PC-3 (cell line): ENCODE data around the gene DAND5. TPM values are rescaled to one million over a fixed set of nuclear protein-coding genes. Genes with fewer than 3 reads are reported as not detected.
A peak's percentile ranks its signal among the peaks of the same experiment; 100 is the strongest.

ENCODE experiments used
- ATAC-seq: fragments of 200-7000 bp; cut with Tn5 transposase; 2 replicates; pipeline ENCODE4 v1.9.1; 2020; ENCODE audit warnings: mild to moderate bottlenecking, moderate library complexity
- BruUV-seq: library from RNA; stranded (reverse); fragments of 400-500 nt; replicated peaks from 2 replicates; lab custom pipeline; 2021; lab: Mats Ljungman, UMichigan
- CTCF ChIA-PET: fragments of 300-600 bp; sonication (Branson Sonifier 250); formaldehyde crosslinking; loops from one replicate; lab custom pipeline; 2022; ENCODE audit warnings: antibody characterized with exemption; lab: Charles Lee
- POLR2A ChIA-PET: fragments of 300-600 bp; sonication (Branson Sonifier 250); formaldehyde crosslinking; loops from one replicate; lab custom pipeline; 2022; ENCODE audit warnings: antibody characterized with exemption; ENCODE audit not compliant: unreplicated experiment; lab: Charles Lee
- DNase-seq: peaks from one replicate; pipeline ENCODE4 v3.0.0-alpha.2; 2015
- H2AFZ ChIP-seq: fragments of 300-600 bp; sonication (generic); 2 replicates; pipeline ENCODE4 v1.6.0; 2016; ENCODE audit warnings: antibody characterized with exemption, low read length
- H3F3A ChIP-seq: fragments of 300-600 bp; sonication (generic); one replicate; pipeline ENCODE4 v1.6.0; 2017; ENCODE audit warnings: antibody characterized with exemption, low read length, control low read depth, mild to moderate bottlenecking; ENCODE audit not compliant: unreplicated experiment
- H3K27ac ChIP-seq: fragments of 300-600 bp; sonication (generic); 2 replicates; pipeline ENCODE4 v1.5.1; 2016; ENCODE audit warnings: mild to moderate bottlenecking, low read length
- H3K27me3 ChIP-seq: fragments of 300-600 bp; sonication (generic); 2 replicates; pipeline ENCODE4 v1.6.1; 2016; ENCODE audit warnings: low read length, mixed read lengths
- H3K36me3 ChIP-seq: fragments of 300-600 bp; sonication (generic); 2 replicates; pipeline ENCODE4 v1.6.1; 2016; ENCODE audit warnings: low read depth, mixed run types, low read length, mixed read lengths
- H3K4me1 ChIP-seq: fragments of 300-600 bp; sonication (generic); 2 replicates; pipeline ENCODE4 v1.5.1; 2016; ENCODE audit warnings: low read length; ENCODE audit not compliant: insufficient read depth
- H3K4me2 ChIP-seq: fragments of 300-600 bp; sonication (generic); 2 replicates; pipeline ENCODE4 v1.6.0; 2016; ENCODE audit warnings: low read length
- H3K4me3 ChIP-seq: fragments of 300-600 bp; sonication (generic); 2 replicates; pipeline ENCODE4 v1.5.1; 2016; ENCODE audit warnings: mild to moderate bottlenecking, low read length, mixed read lengths
- H3K79me2 ChIP-seq: fragments of 300-600 bp; sonication (generic); 2 replicates; pipeline ENCODE4 v1.6.1; 2017; ENCODE audit warnings: low read length, mixed read lengths
- H3K9ac ChIP-seq: fragments of 300-600 bp; sonication (generic); 2 replicates; pipeline ENCODE4 v1.6.0; 2016; ENCODE audit warnings: mild to moderate bottlenecking, low read length
- H3K9me2 ChIP-seq: fragments of 300-600 bp; sonication (generic); replicated peaks from 2 replicates; pipeline ENCODE4 v1.6.1; 2016; ENCODE audit warnings: mixed run types, low read length, mixed read lengths
- H3K9me3 ChIP-seq: fragments of 300-600 bp; sonication (generic); 2 replicates; pipeline ENCODE4 v1.6.1; 2016; ENCODE audit warnings: low read length, mixed read lengths
- H4K20me1 ChIP-seq: fragments of 300-600 bp; sonication (generic); 2 replicates; pipeline ENCODE4 v1.6.1; 2016; ENCODE audit warnings: low read length, mixed read lengths
- EZH2 ChIP-seq: fragments of 300-600 bp; sonication (generic); IDR thresholded peaks from one replicate; pipeline ENCODE4 v1.6.1; 2017; ENCODE audit warnings: antibody characterized with exemption, mild to moderate bottlenecking, low read length; ENCODE audit not compliant: unreplicated experiment
- EZH2phosphoT487 ChIP-seq: fragments of 300-600 bp; sonication (generic); IDR thresholded peaks from 2 replicates; pipeline ENCODE4 v1.6.1; 2018; ENCODE audit warnings: mild to moderate bottlenecking, antibody characterized with exemption, low read length, borderline replicate concordance
- intact Hi-C: fragments of 100-400 bp; cut with micrococcal nuclease; formaldehyde crosslinking; loops from 2 replicates; pipeline ENCODE4 v1.9.0; 2023
- total RNA-seq: library from RNA; depleted of rRNA; stranded (reverse); fragments of >200 nt; gene quantifications from 2 replicates; pipeline ENCODE4 v1.2.3, GENCODE V29; 2014
- TF ChIP-seq, protein P1 (sequence below): fragments of 300-600 bp; sonication (generic); conservative IDR thresholded peaks from 2 replicates; pipeline ENCODE4 v1.5.1; 2017; ENCODE audit warnings: antibody characterized with exemption, low read depth, mild to moderate bottlenecking, low read length

The DAND5 gene
- total RNA-seq, 1 experiment from 2014 or later = 0.55 TPM

DNA sequence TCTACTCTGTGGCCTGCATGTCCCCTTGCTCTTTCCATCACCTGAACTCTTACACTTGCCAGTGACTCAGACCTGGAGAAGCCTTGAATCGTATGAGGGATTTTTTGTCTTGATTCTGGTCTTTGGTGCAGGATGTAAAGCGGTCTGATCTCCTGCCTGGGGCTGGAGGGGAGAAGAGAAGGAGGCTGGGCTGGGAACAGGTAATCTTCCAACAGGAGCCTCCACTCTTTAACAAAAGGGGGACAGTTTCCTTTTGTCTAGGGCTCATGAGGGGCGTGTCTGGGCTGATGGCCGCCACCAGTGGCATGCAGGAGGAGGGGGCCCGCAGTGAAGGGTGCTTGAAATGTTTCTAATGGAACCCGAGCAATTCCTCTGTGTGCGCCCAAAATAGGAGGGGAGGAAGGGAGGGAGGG, 50.6 kb downstream of the DAND5 start:
- no peak overlapping the region for H3K9ac ChIP-seq
- H3F3A ChIP-seq = peaks cover 5% of the 10 kb centered on the region
- TF ChIP-seq EZH2 = no peak
- DNase-seq (peak; percentile 51), ATAC-seq (no peak)
- H3K36me3 ChIP-seq = no peaks in the 10 kb centered on the region
- CTCF ChIA-PET = no interaction called here
- POLR2A ChIA-PET = no interaction called here
- intact Hi-C loops = no loop called here
- no peaks in the 10 kb centered on the region for H3K9me3 ChIP-seq
- H3K9me2 ChIP-seq = no peaks in the 10 kb centered on the region
- peak overlapping the region; percentile 12; the same call in 1 of the 2 replicates for H3K4me2 ChIP-seq
- BruUV-seq = no TSS peak
- no peak overlapping the region for H3K27ac ChIP-seq
- H3K4me1 ChIP-seq = peaks cover 67% of the 10 kb centered on the region
- peaks cover 93% of the 10 kb centered on the region for H3K79me2 ChIP-seq
- no peaks in the 10 kb centered on the region for H3K27me3 ChIP-seq
- H3K4me3 ChIP-seq = no peak overlapping the region
- H4K20me1 ChIP-seq = no peaks in the 10 kb centered on the region
- H2AFZ ChIP-seq = no peak overlapping the region

DNA sequence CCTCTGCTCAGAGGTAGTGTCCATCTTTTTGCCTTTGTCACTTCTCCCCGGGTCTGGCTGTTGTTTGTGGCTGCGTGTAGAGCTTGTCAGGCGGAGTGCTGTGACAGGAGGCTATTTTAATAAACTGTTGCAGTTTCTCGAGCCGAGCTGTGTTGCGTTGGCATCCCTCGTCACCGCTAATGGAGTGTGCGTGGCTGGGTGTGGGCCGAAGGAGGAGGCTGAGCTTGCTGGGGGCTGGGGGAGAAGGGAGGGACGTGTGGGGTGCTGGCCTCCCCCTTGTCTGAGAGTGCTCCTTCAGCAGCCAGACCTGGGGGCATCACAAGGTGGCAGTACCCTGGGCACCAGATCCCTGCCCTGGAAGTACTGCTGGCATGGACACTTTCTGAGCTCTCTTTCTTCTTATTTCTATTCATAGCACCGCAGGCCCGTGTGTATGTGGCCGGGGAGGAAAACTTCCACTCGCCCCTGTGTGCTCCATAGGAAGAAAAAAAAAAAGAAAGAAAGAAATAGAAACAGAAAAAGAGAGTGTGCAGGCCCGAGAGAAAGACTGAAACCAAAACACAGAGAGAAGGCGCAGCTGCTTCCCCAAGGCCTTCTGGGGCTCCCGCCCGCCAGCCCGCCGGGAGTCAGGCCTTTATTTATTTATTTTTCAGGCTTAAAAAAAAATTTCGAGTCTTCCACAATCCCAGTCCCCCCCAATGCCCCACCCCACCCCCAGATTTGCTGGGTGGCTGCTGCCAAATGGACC, 52.9 kb downstream of the DAND5 start:
- TSS peak; percentile 50 for BruUV-seq

DNA sequence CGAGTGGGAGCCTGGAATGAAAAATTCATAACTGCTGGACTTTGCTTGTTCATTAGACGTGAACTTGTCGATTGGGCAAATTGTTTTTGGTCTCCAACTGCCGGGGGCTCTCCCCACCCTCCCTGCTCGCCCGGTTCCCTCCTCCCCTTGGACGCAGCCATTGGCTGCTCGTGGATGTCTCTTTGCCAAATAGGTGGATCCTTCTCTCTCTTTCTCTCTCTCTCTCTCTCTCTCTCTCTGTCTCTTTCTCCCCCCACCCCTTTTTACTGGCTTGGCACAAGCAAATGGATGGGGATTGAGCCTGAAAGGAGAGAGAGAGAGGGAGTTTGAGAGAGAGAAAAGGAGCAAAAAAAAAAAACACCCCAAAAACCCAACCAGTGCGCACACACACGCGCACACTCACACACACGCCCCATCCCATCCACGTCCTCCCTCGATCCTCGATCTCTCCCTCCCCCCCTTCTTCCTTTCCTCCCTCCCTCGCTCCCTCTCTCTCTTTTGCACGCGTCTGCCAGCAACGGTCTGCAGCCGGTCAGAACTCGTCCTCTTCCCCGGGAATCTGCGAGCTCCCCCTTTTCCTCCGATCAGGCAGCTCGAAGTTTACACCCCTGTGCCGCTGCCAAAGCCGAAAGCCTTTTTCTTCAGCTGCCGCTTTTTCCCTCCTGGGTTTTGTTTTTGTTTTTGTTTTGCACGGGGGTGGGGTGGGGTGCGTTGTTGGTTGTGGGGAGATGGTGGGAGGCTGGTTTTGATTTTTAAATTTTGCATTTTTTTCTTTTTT, 53.7 kb downstream of the DAND5 start:
- H3K27ac ChIP-seq = peak overlapping the region; percentile 68
- DNase-seq (peak; percentile 94), ATAC-seq (peak; percentile 39)
- intact Hi-C loops = loop anchor here (1.0 kb wide), 1 partner anchor 22 kb away; no protein-coding TSS in a partner anchor
- TF ChIP-seq, protein P1, sequence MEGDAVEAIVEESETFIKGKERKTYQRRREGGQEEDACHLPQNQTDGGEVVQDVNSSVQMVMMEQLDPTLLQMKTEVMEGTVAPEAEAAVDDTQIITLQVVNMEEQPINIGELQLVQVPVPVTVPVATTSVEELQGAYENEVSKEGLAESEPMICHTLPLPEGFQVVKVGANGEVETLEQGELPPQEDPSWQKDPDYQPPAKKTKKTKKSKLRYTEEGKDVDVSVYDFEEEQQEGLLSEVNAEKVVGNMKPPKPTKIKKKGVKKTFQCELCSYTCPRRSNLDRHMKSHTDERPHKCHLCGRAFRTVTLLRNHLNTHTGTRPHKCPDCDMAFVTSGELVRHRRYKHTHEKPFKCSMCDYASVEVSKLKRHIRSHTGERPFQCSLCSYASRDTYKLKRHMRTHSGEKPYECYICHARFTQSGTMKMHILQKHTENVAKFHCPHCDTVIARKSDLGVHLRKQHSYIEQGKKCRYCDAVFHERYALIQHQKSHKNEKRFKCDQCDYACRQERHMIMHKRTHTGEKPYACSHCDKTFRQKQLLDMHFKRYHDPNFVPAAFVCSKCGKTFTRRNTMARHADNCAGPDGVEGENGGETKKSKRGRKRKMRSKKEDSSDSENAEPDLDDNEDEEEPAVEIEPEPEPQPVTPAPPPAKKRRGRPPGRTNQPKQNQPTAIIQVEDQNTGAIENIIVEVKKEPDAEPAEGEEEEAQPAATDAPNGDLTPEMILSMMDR = no peak
- TF ChIP-seq EZH2phosphoT487 = no peak
- TF ChIP-seq EZH2 = no peak
- POLR2A ChIA-PET = interaction anchor here (0.6 to 1.0 kb wide), 3 partner anchors 10 to 37 kb away, joined by 6 to 33 read pairs (median 9); no protein-coding TSS in a partner anchor
- H4K20me1 ChIP-seq = no peaks in the 10 kb centered on the region
- H3F3A ChIP-seq = peaks cover 5% of the 10 kb centered on the region
- BruUV-seq = no TSS peak
- H2AFZ ChIP-seq = peak overlapping the region; percentile 67
- H3K9me3 ChIP-seq = no peaks in the 10 kb centered on the region
- H3K27me3 ChIP-seq = no peaks in the 10 kb centered on the region
- peak overlapping the region; percentile 89 for H3K4me2 ChIP-seq
- H3K9me2 ChIP-seq = no peaks in the 10 kb centered on the region
- H3K4me1 ChIP-seq = peaks cover 67% of the 10 kb centered on the region
- H3K9ac ChIP-seq = peak overlapping the region; percentile 72
- CTCF ChIA-PET = interaction anchor here (0.6 to 2.2 kb wide), 8 partner anchors 9 to 119 kb away, joined by 3 to 16 read pairs (median 6); no protein-coding TSS in a partner anchor
- H3K79me2 ChIP-seq = peaks cover 93% of the 10 kb centered on the region
- H3K36me3 ChIP-seq = 0 out of 2 replicates have a peak, but pooled peaks cover 4% of the 10 kb centered on the region
- peak overlapping the region; percentile 82 for H3K4me3 ChIP-seq

More for the DNA sequence above, 52.9 kb downstream of the DAND5 start:
- H3K9ac ChIP-seq = peak overlapping the region; percentile 72
- H3K4me3 ChIP-seq = peak overlapping the region; percentile 82
- no peak for ATAC-seq
- no peaks in the 10 kb centered on the region for H3K9me3 ChIP-seq
- no peaks in the 10 kb centered on the region for H4K20me1 ChIP-seq
- peak overlapping the region; percentile 67 for H2AFZ ChIP-seq
- intact Hi-C loops = loop anchor here (1.0 kb wide), 1 partner anchor 21 kb away; no protein-coding TSS in a partner anchor
- POLR2A ChIA-PET = interaction anchor here (0.8 to 1.0 kb wide), 2 partner anchors 32 to 34 kb away, joined by 4 to 6 read pairs; no protein-coding TSS in a partner anchor
- H3K27ac ChIP-seq = peak overlapping the region; percentile 68
- peak overlapping the region; percentile 89 for H3K4me2 ChIP-seq
- H3F3A ChIP-seq = peaks cover 5% of the 10 kb centered on the region
- TF ChIP-seq, protein P1 = peak; percentile 25; the same call in 1 of the 2 replicates
- no peak for TF ChIP-seq EZH2
- TF ChIP-seq EZH2phosphoT487 = no peak
- DNase-seq = no peak
- peaks cover 93% of the 10 kb centered on the region for H3K79me2 ChIP-seq
- peaks cover 68% of the 10 kb centered on the region for H3K4me1 ChIP-seq
- H3K27me3 ChIP-seq = no peaks in the 10 kb centered on the region
- no peaks in the 10 kb centered on the region for H3K36me3 ChIP-seq
- CTCF ChIA-PET = interaction anchor here (0.7 to 2.2 kb wide), 5 partner anchors 9 to 120 kb away, joined by 3 to 15 read pairs (median 6); no protein-coding TSS in a partner anchor
- no peaks in the 10 kb centered on the region for H3K9me2 ChIP-seq
